Neural progenitor cell (in vitro differentiated cells): Measurements from ENCODE around the gene TLK2. TPM values are rescaled to one million over a fixed set of nuclear protein-coding genes. Genes with fewer than 3 reads are reported as not detected.

Source experiments
- DNase-seq: peaks from one replicate; pipeline ENCODE4 v3.0.0-alpha.2; 2016; ENCODE audit warnings: low spot score
- H2AFZ ChIP-seq: fragments of 200-600 bp; sonication (generic); replicated peaks from 2 replicates; pipeline ENCODE4 v1.6.1; 2016; ENCODE audit warnings: antibody characterized with exemption
- H3F3A ChIP-seq: fragments of 200-600 bp; sonication (generic); 2 replicates; pipeline ENCODE4 v1.6.1; 2016; ENCODE audit warnings: antibody characterized with exemption, low read depth
- H3K27ac ChIP-seq: fragments of 200-600 bp; sonication (generic); 2 replicates; pipeline ENCODE4 v1.5.1; 2016; ENCODE audit warnings: mild to moderate bottlenecking
- H3K27me3 ChIP-seq: fragments of 200-600 bp; sonication (generic); 2 replicates; pipeline ENCODE4 v1.6.1; 2016; ENCODE audit warnings: mild to moderate bottlenecking, moderate library complexity
- H3K36me3 ChIP-seq: fragments of 200-600 bp; sonication (generic); 2 replicates; pipeline ENCODE4 v1.5.1; 2016
- H3K4me1 ChIP-seq: fragments of 200-600 bp; sonication (generic); 2 replicates; pipeline ENCODE4 v1.6.1; 2016; ENCODE audit warnings: mixed run types
- H3K4me2 ChIP-seq: fragments of 200-600 bp; sonication (generic); 2 replicates; pipeline ENCODE4 v1.6.1; 2016
- H3K4me3 ChIP-seq: fragments of 200-600 bp; sonication (generic); 2 replicates; pipeline ENCODE4 v1.5.1; 2016
- H3K79me2 ChIP-seq: fragments of 200-600 bp; sonication (generic); 2 replicates; pipeline ENCODE4 v1.6.1; 2016; ENCODE audit warnings: low read depth
- H3K9ac ChIP-seq: fragments of 200-600 bp; sonication (generic); 2 replicates; pipeline ENCODE4 v1.6.1; 2016
- H3K9me3 ChIP-seq: fragments of 200-600 bp; sonication (generic); 2 replicates; pipeline ENCODE4 v1.5.1; 2016; ENCODE audit warnings: low read depth
- H4K20me1 ChIP-seq: fragments of 200-600 bp; sonication (generic); 2 replicates; pipeline ENCODE4 v1.6.1; 2016; ENCODE audit warnings: low read depth
- H3K27ac Mint-ChIP-seq: 3 replicates; pipeline ENCODE4 v1.8.0; 2021; ENCODE audit warnings: mixed read lengths
- H3K27me3 Mint-ChIP-seq: 2 replicates; pipeline ENCODE4 v1.8.0; 2022; ENCODE audit warnings: low read depth, mild to moderate bottlenecking, inconsistent platforms, moderate library complexity, mixed read lengths; ENCODE audit not compliant: insufficient read depth
- H3K36me3 Mint-ChIP-seq: 3 replicates; pipeline ENCODE4 v1.8.0; 2021; ENCODE audit warnings: mixed read lengths
- H3K4me1 Mint-ChIP-seq: 3 replicates; pipeline ENCODE4 v1.8.0; 2021; ENCODE audit warnings: mixed read lengths
- H3K4me3 Mint-ChIP-seq: 3 replicates; pipeline ENCODE4 v1.8.0; 2021; ENCODE audit warnings: mild to moderate bottlenecking, moderate library complexity, mixed read lengths
- H3K9me3 Mint-ChIP-seq: 3 replicates; pipeline ENCODE4 v1.8.0; 2020; ENCODE audit warnings: mixed read lengths
- EZH2 ChIP-seq: fragments of 200-600 bp; sonication (generic); IDR thresholded peaks from 2 replicates; pipeline ENCODE4 v1.6.1; 2017; ENCODE audit warnings: antibody characterized with exemption, mild to moderate bottlenecking, moderate library complexity
- EZH2phosphoT487 ChIP-seq: fragments of 200-600 bp; sonication (generic); IDR thresholded peaks from 2 replicates; pipeline ENCODE4 v1.6.1; 2017; ENCODE audit warnings: antibody characterized with exemption
- total RNA-seq: library from RNA; depleted of rRNA; stranded (reverse); fragments of >200 nt; gene quantifications from 2 replicates; pipeline ENCODE4 v1.2.3, GENCODE V29; 2015; ENCODE audit warnings: low replicate concordance
- TF ChIP-seq, protein P1 (sequence below): fragments of 200-600 bp; sonication (generic); IDR thresholded peaks from 2 replicates; pipeline ENCODE4 v1.5.1; 2017; ENCODE audit warnings: antibody characterized with exemption, mild to moderate bottlenecking

TLK2 gene
- total RNA-seq, 1 donor from 2014 or later = 89.9 TPM

DNA sequence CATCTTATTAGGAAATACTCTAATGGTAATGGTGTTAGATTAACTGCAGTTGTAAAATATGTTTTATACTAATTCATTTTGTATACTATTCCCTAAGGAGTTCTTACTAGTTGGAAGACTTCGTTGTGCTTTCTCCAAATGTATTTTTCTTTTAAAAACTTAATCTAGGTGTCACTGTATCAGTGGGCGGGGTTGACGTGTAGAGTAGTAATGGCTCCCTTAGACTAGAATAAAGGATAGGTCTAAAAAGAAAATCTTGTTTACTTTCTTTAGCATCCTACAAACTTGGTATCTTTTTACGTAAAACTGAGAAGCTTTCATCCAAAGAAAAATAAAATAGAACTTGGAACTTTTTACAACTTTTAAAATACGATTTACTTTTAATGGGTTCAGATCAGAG is 93.9 kb downstream of the TLK2 start:
- Histone ChIP-seq H3K4me3 (no peak overlapping the region), H3F3A (no peaks in the 10 kb centered on the region), H3K9me3 (no peaks in the 10 kb centered on the region), H4K20me1 (no peaks in the 10 kb centered on the region), H3K27me3 (no peaks in the 10 kb centered on the region), H3K9ac (no peak overlapping the region), H3K27ac (no peak overlapping the region), H3K79me2 (no peaks in the 10 kb centered on the region), H3K4me1 (no peaks in the 10 kb centered on the region), H2AFZ (no peak overlapping the region), H3K4me2 (no peak overlapping the region), H3K36me3 (peaks cover 15% of the 10 kb centered on the region)
- H3K9me3 Mint-ChIP-seq = no peaks in the 10 kb centered on the region
- H3K36me3 Mint-ChIP-seq = peaks cover 40% of the 10 kb centered on the region
- no peaks in the 10 kb centered on the region for H3K27me3 Mint-ChIP-seq
- TF ChIP-seq, protein P1, sequence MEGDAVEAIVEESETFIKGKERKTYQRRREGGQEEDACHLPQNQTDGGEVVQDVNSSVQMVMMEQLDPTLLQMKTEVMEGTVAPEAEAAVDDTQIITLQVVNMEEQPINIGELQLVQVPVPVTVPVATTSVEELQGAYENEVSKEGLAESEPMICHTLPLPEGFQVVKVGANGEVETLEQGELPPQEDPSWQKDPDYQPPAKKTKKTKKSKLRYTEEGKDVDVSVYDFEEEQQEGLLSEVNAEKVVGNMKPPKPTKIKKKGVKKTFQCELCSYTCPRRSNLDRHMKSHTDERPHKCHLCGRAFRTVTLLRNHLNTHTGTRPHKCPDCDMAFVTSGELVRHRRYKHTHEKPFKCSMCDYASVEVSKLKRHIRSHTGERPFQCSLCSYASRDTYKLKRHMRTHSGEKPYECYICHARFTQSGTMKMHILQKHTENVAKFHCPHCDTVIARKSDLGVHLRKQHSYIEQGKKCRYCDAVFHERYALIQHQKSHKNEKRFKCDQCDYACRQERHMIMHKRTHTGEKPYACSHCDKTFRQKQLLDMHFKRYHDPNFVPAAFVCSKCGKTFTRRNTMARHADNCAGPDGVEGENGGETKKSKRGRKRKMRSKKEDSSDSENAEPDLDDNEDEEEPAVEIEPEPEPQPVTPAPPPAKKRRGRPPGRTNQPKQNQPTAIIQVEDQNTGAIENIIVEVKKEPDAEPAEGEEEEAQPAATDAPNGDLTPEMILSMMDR = no peak
- no peak for TF ChIP-seq EZH2phosphoT487
- TF ChIP-seq EZH2 = no peak
- peaks cover 5% of the 10 kb centered on the region for H3K4me1 Mint-ChIP-seq
- no peak for DNase-seq
- no peak overlapping the region for H3K4me3 Mint-ChIP-seq
- no peak overlapping the region for H3K27ac Mint-ChIP-seq

DNA sequence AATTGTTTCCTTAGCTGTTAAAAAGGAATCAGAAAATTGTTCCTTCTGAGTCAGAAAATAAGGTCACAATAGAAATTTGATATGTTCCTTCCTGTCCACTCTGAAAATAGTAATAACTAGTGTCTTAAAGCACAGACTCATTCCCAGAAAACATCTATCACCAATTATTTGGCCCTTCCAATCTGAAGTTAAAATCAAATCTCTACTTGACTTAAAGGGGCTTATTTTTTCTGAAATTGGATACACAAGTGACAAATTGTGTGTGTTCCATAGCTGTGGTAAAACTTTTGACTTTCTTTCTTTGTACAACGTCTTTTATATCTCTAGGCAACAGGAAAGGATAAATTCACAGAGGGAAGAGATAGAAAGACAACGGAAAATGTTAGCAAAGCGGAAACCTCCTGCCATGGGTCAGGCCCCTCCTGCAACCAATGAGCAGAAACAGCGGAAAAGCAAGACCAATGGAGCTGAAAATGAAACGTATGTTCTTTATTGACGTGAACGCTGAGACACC is 94.3 kb downstream of the TLK2 start:
- Histone ChIP-seq H3K4me2 (no peak overlapping the region), H4K20me1 (no peaks in the 10 kb centered on the region), H3K79me2 (no peaks in the 10 kb centered on the region), H3F3A (no peaks in the 10 kb centered on the region), H3K9ac (no peak overlapping the region), H3K36me3 (peaks cover 15% of the 10 kb centered on the region), H3K4me3 (no peak overlapping the region), H3K27me3 (no peaks in the 10 kb centered on the region), H3K9me3 (no peaks in the 10 kb centered on the region), H2AFZ (no peak overlapping the region), H3K4me1 (no peaks in the 10 kb centered on the region), H3K27ac (no peak overlapping the region)
- Mint-ChIP-seq H3K4me3 (no peak overlapping the region), H3K9me3 (no peaks in the 10 kb centered on the region), H3K27ac (no peak overlapping the region), H3K27me3 (no peaks in the 10 kb centered on the region), H3K4me1 (peaks cover 5% of the 10 kb centered on the region), H3K36me3 (peaks cover 40% of the 10 kb centered on the region)
- no peak for TF ChIP-seq EZH2
- TF ChIP-seq, protein P1 = no peak
- TF ChIP-seq EZH2phosphoT487 = no peak
- no peak for DNase-seq

DNA sequence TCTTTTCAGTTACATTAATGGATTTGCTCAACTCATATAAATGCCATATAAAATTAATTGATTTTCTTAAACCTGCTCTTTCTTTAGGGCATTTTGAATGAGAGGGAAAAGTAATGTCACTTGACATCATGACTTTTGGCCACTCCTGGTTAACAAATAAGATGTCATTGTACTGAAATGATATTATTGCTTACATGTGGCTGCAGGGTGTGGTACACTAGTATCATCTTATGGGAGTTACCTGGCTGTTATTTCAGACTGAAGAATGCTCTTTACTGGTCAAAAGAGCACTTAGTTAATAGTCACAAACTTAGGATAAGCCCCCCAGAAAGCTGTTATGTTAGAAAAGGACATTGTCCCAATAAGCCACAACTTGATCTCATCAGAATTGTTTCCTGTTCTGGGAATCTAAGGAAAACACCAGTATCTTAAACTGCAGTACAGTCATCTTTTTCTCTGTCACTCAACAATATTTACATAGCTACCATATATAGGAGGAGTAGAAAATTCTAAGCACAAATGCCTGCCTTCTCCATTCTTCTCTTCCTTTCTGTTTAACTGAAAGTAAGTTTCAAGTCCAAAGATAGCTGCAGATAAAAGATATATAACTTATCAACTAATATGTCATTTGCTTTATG is 95.0 kb downstream of the TLK2 start:
- Histone ChIP-seq H3K79me2 (no peaks in the 10 kb centered on the region), H3F3A (no peaks in the 10 kb centered on the region), H2AFZ (no peak overlapping the region), H3K4me2 (no peak overlapping the region), H3K9me3 (no peaks in the 10 kb centered on the region), H3K4me3 (no peak overlapping the region), H3K4me1 (no peaks in the 10 kb centered on the region), H3K36me3 (peaks cover 15% of the 10 kb centered on the region), H4K20me1 (no peaks in the 10 kb centered on the region), H3K9ac (no peak overlapping the region), H3K27me3 (no peaks in the 10 kb centered on the region), H3K27ac (no peak overlapping the region)
- Mint-ChIP-seq H3K27me3 (no peaks in the 10 kb centered on the region), H3K9me3 (no peaks in the 10 kb centered on the region), H3K4me1 (peaks cover 7% of the 10 kb centered on the region), H3K27ac (no peak overlapping the region), H3K4me3 (no peak overlapping the region), H3K36me3 (peaks cover 41% of the 10 kb centered on the region)
- TF ChIP-seq EZH2phosphoT487 (no peak), EZH2 (no peak)
- TF ChIP-seq, protein P1 = no peak
- DNase-seq = no peak
